K562 (cell line): ENCODE measurements around the gene AGPAT3. TPM values are rescaled to one million over a fixed set of nuclear protein-coding genes. Genes with fewer than 3 reads are reported as not detected.

Source experiments
- ATAC-seq: fragments of 200-7000 bp; cut with Tn5 transposase; 3 replicates; pipeline ENCODE4 v1.9.1; 2020; ENCODE audit warnings: moderate library complexity
- BruUV-seq: library from RNA; stranded (reverse); fragments of 400-500 nt; replicated peaks from 2 replicates; lab custom pipeline; 2021; lab: Mats Ljungman, UMichigan
- CTCF ChIA-PET: fragments of 300-600 bp; formaldehyde crosslinking; extraction: SDS; loops from one replicate; lab custom pipeline; 2021; ENCODE audit warnings: low intra/inter-chr PET ratio; lab: Yijun Ruan, JAX
- POLR2A ChIA-PET: fragments of 300-600, 350-650 bp; sonication (Branson Sonifier 250); formaldehyde crosslinking; extraction: SDS; loops from one replicate; lab custom pipeline; 2021; ENCODE audit warnings: antibody characterized with exemption, inconsistent platforms; lab: Yijun Ruan, JAX
- DNase-seq, 4 experiments: peaks; one replicate each; pipeline versions ENCODE4 v3.0.0 to v3.0.0-alpha.2; 2011 to 2018; ENCODE audit warnings: low spot score in 3 of 4, mixed read lengths in 3 of 4; ENCODE audit errors: extremely low read depth in 1 of 4
- FAIRE-seq: peaks from 2 replicates; lab custom pipeline; 2011; peaks lifted over from hg19 to GRCh38; lab: Jason Lieb, UNC
- H2AFZ ChIP-seq: 2 replicates; pipeline ENCODE4 v1.6.0; 2011; ENCODE audit warnings: low read depth, low read length, control low read depth, inconsistent platforms
- H3K27ac ChIP-seq: fragments of 200-600 bp; 3 replicates; pipeline ENCODE4 v1.8.0; 2011; ENCODE audit warnings: low read depth, mild to moderate bottlenecking, control low read depth, inconsistent platforms, low read length, moderate library complexity, mixed read lengths; ENCODE audit errors: extremely low read depth
- H3K27me3 ChIP-seq, 2 experiments: fragments of 300-600 bp in 1 of 2; 2 replicates in 1 of 2; 3 replicates in 1 of 2; pipeline versions ENCODE4 v1.6.0 to v1.8.0; 2011; ENCODE audit warnings: inconsistent platforms in 2 of 2, low read length in 2 of 2, mild to moderate bottlenecking in 1 of 2, mixed read lengths in 1 of 2, moderate library complexity in 1 of 2; ENCODE audit not compliant: control insufficient read depth in 2 of 2, insufficient read depth in 2 of 2
- H3K36me3 ChIP-seq: fragments of 300-600 bp; 3 replicates; pipeline ENCODE4 v1.8.0; 2011; ENCODE audit warnings: mild to moderate bottlenecking, low read length, inconsistent platforms; ENCODE audit not compliant: control insufficient read depth, insufficient read depth
- H3K4me1 ChIP-seq, 2 experiments: fragments of 200-600 bp in 1 of 2; replicated peaks in 1 of 2; 2 replicates in 1 of 2; 3 replicates in 1 of 2; pipeline versions ENCODE4 v1.5.1 to v1.8.0; 2011; ENCODE audit warnings: inconsistent platforms in 2 of 2, low read length in 2 of 2, mild to moderate bottlenecking in 1 of 2, mixed read lengths in 1 of 2, moderate library complexity in 1 of 2; ENCODE audit not compliant: control insufficient read depth in 2 of 2, insufficient read depth in 2 of 2
- H3K4me2 ChIP-seq: 2 replicates; pipeline ENCODE4 v1.6.1; 2011; ENCODE audit warnings: low read length, control low read depth, inconsistent platforms, mixed read lengths; ENCODE audit not compliant: insufficient read depth
- H3K4me3 ChIP-seq: fragments of 200-600 bp; sonication (generic), shearing (Covaris generic); 2 replicates; pipeline ENCODE4 v1.5.1; 2016; ENCODE audit warnings: control low read depth, inconsistent platforms
- H3K79me2 ChIP-seq: fragments of 200-600 bp; 3 replicates; pipeline ENCODE4 v1.8.0; 2011; ENCODE audit warnings: low read length, inconsistent platforms; ENCODE audit not compliant: control insufficient read depth, insufficient read depth
- H3K9ac ChIP-seq, 2 experiments: 2 replicates each; pipeline versions ENCODE4 v1.6.0 to v1.6.1; 2011; ENCODE audit warnings: low read depth in 2 of 2, low read length in 2 of 2, control low read depth in 1 of 2, inconsistent platforms in 1 of 2, mild to moderate bottlenecking in 1 of 2, mixed read lengths in 1 of 2; ENCODE audit not compliant: insufficient read depth in 1 of 2
- H3K9me1 ChIP-seq: one replicate; pipeline ENCODE4 v1.6.0; 2011; ENCODE audit warnings: inconsistent platforms, mild to moderate bottlenecking, low read length, moderate library complexity; ENCODE audit not compliant: control insufficient read depth, insufficient read depth
- H3K9me3 ChIP-seq: replicated peaks from 2 replicates; pipeline ENCODE4 v1.5.1; 2011; ENCODE audit warnings: low read depth, low read length, inconsistent platforms; ENCODE audit not compliant: control insufficient read depth, insufficient read depth
- H4K20me1 ChIP-seq: replicated peaks from 2 replicates; pipeline ENCODE4 v1.6.1; 2011; ENCODE audit warnings: low read length, inconsistent platforms, mixed read lengths; ENCODE audit not compliant: control insufficient read depth, insufficient read depth
- CBX1 ChIP-seq: sonication (generic); IDR thresholded peaks from 2 replicates; pipeline ENCODE4 v1.6.1; 2016; ENCODE audit warnings: antibody characterized with exemption, low read depth, mild to moderate bottlenecking
- KAT7 ChIP-seq: sonication (generic); formaldehyde crosslinking; IDR thresholded peaks from 2 replicates; pipeline ENCODE4 v1.8.0; 2022; ENCODE audit warnings: missing genetic modification reagents, mild to moderate bottlenecking, borderline replicate concordance
- NFE2L1 ChIP-seq: fragments of 450-650 bp; IDR thresholded peaks from 2 replicates; pipeline ENCODE4 v1.6.1; 2016; ENCODE audit warnings: missing genetic modification characterization, low read depth, mild to moderate bottlenecking, missing compliant biosample characterization, moderate library complexity, borderline replicate concordance
- ZNF41 ChIP-seq: fragments of 250-450 bp; sonication (Bioruptor Pico); conservative IDR thresholded peaks from 2 replicates; pipeline ENCODE4 v1.4.0; 2020; ENCODE audit warnings: mild to moderate bottlenecking
- ZNF592 ChIP-seq: fragments of 450-650 bp; IDR thresholded peaks from 2 replicates; pipeline ENCODE4 v1.6.1; 2017; ENCODE audit warnings: antibody characterized with exemption, mild to moderate bottlenecking
- WGBS: fragments of 100-300 bp; shearing (Covaris generic); methylation state at CpG from one replicate; pipeline ENCODE4 v1.1.6; 2016; ENCODE audit warnings: low coverage, mixed read lengths; ENCODE audit not compliant: insufficient coverage; ENCODE audit errors: missing lambda C conversion rate; 5-methylcytosine and 5-hydroxymethylcytosine counted together
- in situ Hi-C: fragments of 300-500 bp; cut with MboI; formaldehyde crosslinking; loops from 4 replicates; pipeline ENCODE4 v1.15.0; 2018; ENCODE audit warnings: inconsistent platforms, mixed read lengths
- intact Hi-C: fragments of 100-400 bp; cut with micrococcal nuclease; formaldehyde crosslinking; loops from 2 replicates; pipeline ENCODE4 v1.14.2; 2022
- polyA plus RNA-seq, 8 experiments: library from polyadenylated mRNA; depleted of rRNA in 4 of 8; stranded (reverse) in 5 of 8; unstranded in 3 of 8; fragments of >200 nt; fragmentation: Nextera tagmentation in 2 of 8; fragmentation: Illumina TruSeq in 1 of 8; extraction: Ambion mirVana in 2 of 8; extraction: Trizol in 1 of 8; gene quantifications; 2 replicates each; pipeline versions ENCODE4 v1.2.1 to v1.2.3, GENCODE V29; 2011 to 2014; ENCODE audit warnings: inconsistent platforms in 1 of 8, missing spikeins in 1 of 8
- total RNA-seq, 7 experiments: library from RNA; depleted of rRNA in 6 of 7; stranded (reverse); fragments of >200 nt in 6 of 7; fragmentation: Illumina TruSeq in 2 of 7; extraction: Trizol in 2 of 7; gene quantifications; 2 replicates each; pipeline versions ENCODE4 v1.2.1 to v1.2.3, GENCODE V29; 2011 to 2021; ENCODE audit warnings: low replicate concordance in 1 of 7
- TF ChIP-seq, protein P1 (sequence below): sonication (generic); IDR thresholded peaks from 2 replicates; pipeline ENCODE4 v1.6.1; 2016

AGPAT3 gene
- total and polyA plus RNA-seq, 9 of the 15 experiments (the other 6 are each of a cell fraction or from before 2014, with no cell fraction given), result 1.5 to 88.4 (median 35.7) TPM

DNA sequence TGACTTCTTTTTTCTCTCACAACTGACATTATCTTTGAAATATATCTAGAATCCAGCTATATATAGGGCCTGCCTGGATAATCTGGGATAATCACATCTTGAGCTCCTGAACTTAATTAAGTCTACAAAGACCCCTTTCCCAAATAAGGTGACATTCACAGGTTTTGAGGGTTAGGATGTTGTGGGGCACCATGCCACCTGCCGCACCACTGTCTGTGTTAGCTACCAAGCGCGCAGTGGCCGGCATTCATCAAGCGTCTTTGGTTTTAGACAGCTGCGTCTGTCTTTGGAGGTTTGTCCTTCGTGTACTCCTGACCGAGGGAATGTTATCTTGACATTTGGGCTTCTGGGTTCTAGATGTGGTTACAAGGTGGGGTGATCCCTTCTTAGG is 154.5 kb downstream of the AGPAT3 start (continued):
- TF ChIP-seq ZNF592 (peak; percentile 52; the same call in 1 of the 2 replicates), CBX1 (no peak)

GRCh38 chr21:44020551-44020950 is 155.5 kb downstream of the AGPAT3 start:
- POLR2A ChIA-PET, result interaction anchor here (0.6 to 1.5 kb wide), 4 partner anchors 14 to 872 kb away, joined by 3 to 4 read pairs (median 3); no protein-coding TSS in a partner anchor
- H3K79me2 ChIP-seq, result peaks cover 97% of the 10 kb centered on the region
- TF ChIP-seq NFE2L1 (tag) (0 out of 2 replicates have a peak, but pooled peaks have one; percentile 6), KAT7 (CRISPR knock-in tag) (0 out of 2 replicates have a peak, but pooled peaks have one; percentile 56), ZNF41 (CRISPR knock-in tag) (no peak)
- TF ChIP-seq, protein P1, sequence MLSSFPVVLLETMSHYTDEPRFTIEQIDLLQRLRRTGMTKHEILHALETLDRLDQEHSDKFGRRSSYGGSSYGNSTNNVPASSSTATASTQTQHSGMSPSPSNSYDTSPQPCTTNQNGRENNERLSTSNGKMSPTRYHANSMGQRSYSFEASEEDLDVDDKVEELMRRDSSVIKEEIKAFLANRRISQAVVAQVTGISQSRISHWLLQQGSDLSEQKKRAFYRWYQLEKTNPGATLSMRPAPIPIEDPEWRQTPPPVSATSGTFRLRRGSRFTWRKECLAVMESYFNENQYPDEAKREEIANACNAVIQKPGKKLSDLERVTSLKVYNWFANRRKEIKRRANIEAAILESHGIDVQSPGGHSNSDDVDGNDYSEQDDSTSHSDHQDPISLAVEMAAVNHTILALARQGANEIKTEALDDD, result peak; percentile 66
- peak overlapping the region in 1 of 2 experiments; percentile 21; a peak in 2 of 4 replicates for H3K9ac ChIP-seq
- H4K20me1 ChIP-seq, result peaks cover 3% of the 10 kb centered on the region; the same call in 1 of the 2 replicates
- FAIRE-seq, result no peak
- H3K9me1 ChIP-seq, result no peaks in the 10 kb centered on the region
- H3K4me3 ChIP-seq, result no peak overlapping the region
- H3K4me2 ChIP-seq, result 0 out of 2 replicates have a peak overlapping the region, but pooled peaks have one; percentile 13
- BruUV-seq, result no TSS peak
- H2AFZ ChIP-seq, result no peak overlapping the region
- no peaks in the 10 kb centered on the region for H3K9me3 ChIP-seq
- intact Hi-C loops, result no loop called here
- peaks cover 10% of the 10 kb centered on the region; the same call in 1 of the 3 replicates for H3K36me3 ChIP-seq
- no peaks in the 10 kb centered on the region; a peak in 1 of 5 replicates for H3K27me3 ChIP-seq
- CTCF ChIA-PET, result no interaction called here
- H3K4me1 ChIP-seq, result peaks cover 54 to 63% of the 10 kb centered on the region in 2 experiments
- H3K27ac ChIP-seq, result peak overlapping the region; percentile 58
- 76% methylated on average over 4 of the region's 4 CpGs for WGBS
- ATAC-seq, result no peak
- in situ Hi-C loops, result no loop called here
- DNase-seq, result no peak
